Erythroblast (primary cell): ENCODE measurements around the gene MCF2L2.

ENCODE experiments used
- GATA1 ChIP-seq: IDR thresholded peaks from 2 replicates; pipeline ENCODE4 v1.6.1; 2011; ENCODE audit warnings: low read depth, mild to moderate bottlenecking, control low read depth, low read length, moderate library complexity
- POLR2A ChIP-seq: IDR thresholded peaks from 2 replicates; pipeline ENCODE4 v1.6.1; 2011; ENCODE audit warnings: mild to moderate bottlenecking, low read length

GRCh38 chr3:183444748-183445147 lies 16.3 kb upstream of the MCF2L2 start:
- no peak for TF ChIP-seq POLR2A
- TF ChIP-seq GATA1: no peak
